NCI-H2081 treated with DMSO at 0.1 percent for 48 hours (cell line): ENCODE results near the gene SLC16A5.

Experiments
- DNase-seq: peaks from one replicate; lab custom pipeline; 2025; lab: John Stamatoyannopoulos, UW

Gene SLC16A5

GRCh38 chr17:75086496-75087181 is 1.1 kb upstream of the SLC16A5 start:
- no peak for DNase-seq

GRCh38 chr17:75087182-75087557 is 584 bp upstream of the SLC16A5 start:
- no peak for DNase-seq

GRCh38 chr17:75088465-75089417 is 987 bp downstream of the SLC16A5 start:
- DNase-seq: no peak

- no peak for DNase-seq
These were observed 3.4 kb downstream of the SLC16A5 start for GRCh38 chr17:75090871-75091854.

- no peak for DNase-seq
These were observed 4.1 kb downstream of the SLC16A5 start for GRCh38 chr17:75091855-75092327.

- no peak for DNase-seq
These were observed 5.9 kb downstream of the SLC16A5 start for GRCh38 chr17:75093548-75094158.

GRCh38 chr17:75094871-75095399 is 7.2 kb downstream of the SLC16A5 start:
- DNase-seq: no peak

- no peak for DNase-seq
These were observed 8.4 kb downstream of the SLC16A5 start for GRCh38 chr17:75096082-75096625.

- no peak for DNase-seq
These were observed 10.1 kb downstream of the SLC16A5 start for GRCh38 chr17:75097865-75098264.

GRCh38 chr17:75098861-75099260 is 11.1 kb downstream of the SLC16A5 start:
- no peak for DNase-seq

GRCh38 chr17:75099881-75100595 is 12.3 kb downstream of the SLC16A5 start:
- no peak for DNase-seq

- no peak for DNase-seq
These were observed 14.6 kb downstream of the SLC16A5 start for GRCh38 chr17:75102385-75102821.

GRCh38 chr17:75103601-75104554 is 16.1 kb downstream of the SLC16A5 start:
- DNase-seq: no peak

- peak; percentile 71 for DNase-seq
These were observed 17.6 kb downstream of the SLC16A5 start for GRCh38 chr17:75105126-75106080.

- DNase-seq: no peak
These were observed 20.4 kb downstream of the SLC16A5 start for GRCh38 chr17:75108193-75108592.

- no peak for DNase-seq
These were observed 21.3 kb downstream of the SLC16A5 start for GRCh38 chr17:75109046-75109406.

GRCh38 chr17:75109407-75110233 is 21.9 kb downstream of the SLC16A5 start, which contains the start of gene ARMC7:
ARMC7 (plus strand) TSS chr17:75109969; CDS start chr17:75110289, 320 bp downstream.
- DNase-seq: peak; percentile 48
